Measurements from ENCODE around the gene BROX. TPM values are rescaled to one million over a fixed set of nuclear protein-coding genes. Genes with fewer than 3 reads are reported as not detected.

The BROX gene
- total RNA-seq, 2 donors from 2014 or later = 22.8 to 26.3 TPM

- Histone ChIP-seq H3K27ac (ENCODE audit: low read depth, low read length) (no peak overlapping the region), H3K4me1 (ENCODE audit: control insufficient read depth, insufficient read depth, low read length) (no peaks in the 10 kb centered on the region), H3K9me3 (ENCODE audit: control insufficient read depth, low read length) (no peaks in the 10 kb centered on the region), H3K27me3 (ENCODE audit: control insufficient read depth, insufficient read depth, low read length, poor library complexity, severe bottlenecking) (no peaks in the 10 kb centered on the region), H3K9ac (ENCODE audit: extremely low read depth, low read length, poor library complexity, severe bottlenecking) (no peak overlapping the region), H3K4me3 (ENCODE audit: low read length) (no peak overlapping the region), H3K36me3 (ENCODE audit: control insufficient read depth, insufficient read depth, low read length) (peaks cover 27% of the 10 kb centered on the region)
- H3K4me3 Mint-ChIP-seq = no peak overlapping the region
- 38% methylated on average over 5 of the region's 5 CpGs; no CpG with 5 or more reads in 1 of the 2 experiments for WGBS, 2 experiments (ENCODE audit: insufficient coverage in 1 of 2, insufficient read length in 1 of 2)
- TF ChIP-seq CTCF (conservative IDR thresholded peaks at IDR 0.05) = no peak
- DNase-seq = peak; percentile 86
- H3K27me3 Mint-ChIP-seq (ENCODE audit: insufficient read depth) = no peaks in the 10 kb centered on the region
- H3K27ac Mint-ChIP-seq = peak overlapping the region; percentile 28
- peaks cover 5% of the 10 kb centered on the region for H3K4me1 Mint-ChIP-seq
- H3K36me3 Mint-ChIP-seq (ENCODE audit: low read depth) = peaks cover 19% of the 10 kb centered on the region
- no peaks in the 10 kb centered on the region for H3K9me3 Mint-ChIP-seq
Observed at GRCh38 chr1:222736470-222736869, 24.1 kb downstream of the BROX start.

- Mint-ChIP-seq H3K9me3 (no peaks in the 10 kb centered on the region), H3K36me3 (ENCODE audit: low read depth) (peaks cover 15% of the 10 kb centered on the region), H3K27ac (peak within 1 kb of the TSS; percentile 28), H3K4me3 (no peak within 1 kb of the TSS), H3K27me3 (ENCODE audit: insufficient read depth) (no peaks in the 10 kb centered on the region), H3K4me1 (peaks cover 5% of the 10 kb centered on the region)
- Histone ChIP-seq H3K27ac (ENCODE audit: low read depth, low read length) (no peak within 1 kb of the TSS), H3K9ac (ENCODE audit: extremely low read depth, low read length, poor library complexity, severe bottlenecking) (no peak within 1 kb of the TSS), H3K4me1 (ENCODE audit: control insufficient read depth, insufficient read depth, low read length) (no peaks in the 10 kb centered on the region), H3K27me3 (ENCODE audit: control insufficient read depth, insufficient read depth, low read length, poor library complexity, severe bottlenecking) (no peaks in the 10 kb centered on the region), H3K36me3 (ENCODE audit: control insufficient read depth, insufficient read depth, low read length) (peaks cover 24% of the 10 kb centered on the region), H3K4me3 (ENCODE audit: low read length) (no peak within 1 kb of the TSS), H3K9me3 (ENCODE audit: control insufficient read depth, low read length) (no peaks in the 10 kb centered on the region)
- no peak for DNase-seq
- WGBS, 2 experiments (ENCODE audit: insufficient coverage in 1 of 2, insufficient read length in 1 of 2) = 73% methylated on average over 1 of the region's 1 CpG; no CpG with 5 or more reads in 1 of the 2 experiments
- no peak for TF ChIP-seq CTCF (conservative IDR thresholded peaks at IDR 0.05)
Observed at GRCh38 chr1:222736972-222737371, 24.6 kb downstream of the BROX start, which contains the start of gene FAM177B. Gene FAM177B, plus strand, starts transcription at chr1:222737202. Its CDS starts 9,344 bp downstream, at chr1:222746546.

GRCh38 chr1:222739465-222739864 lies 27.1 kb downstream of the BROX start:
- H3K27ac Mint-ChIP-seq = no peak overlapping the region
- H3K36me3 Mint-ChIP-seq (ENCODE audit: low read depth) = peaks cover 2% of the 10 kb centered on the region

More at GRCh38 chr1:222739465-222739864, 27.1 kb downstream of the BROX start:
- peaks cover 4% of the 10 kb centered on the region for H3K36me3 ChIP-seq (ENCODE audit: control insufficient read depth, insufficient read depth, low read length)
- no peak overlapping the region for H3K4me3 ChIP-seq (ENCODE audit: low read length)
- no peak overlapping the region for H3K9ac ChIP-seq (ENCODE audit: extremely low read depth, low read length, poor library complexity, severe bottlenecking)
- Mint-ChIP-seq H3K4me3 (no peak overlapping the region), H3K9me3 (no peaks in the 10 kb centered on the region), H3K27me3 (ENCODE audit: insufficient read depth) (no peaks in the 10 kb centered on the region), H3K4me1 (peaks cover 5% of the 10 kb centered on the region)
- no peaks in the 10 kb centered on the region for H3K27me3 ChIP-seq (ENCODE audit: control insufficient read depth, insufficient read depth, low read length, poor library complexity, severe bottlenecking)
- no peak for TF ChIP-seq CTCF (conservative IDR thresholded peaks at IDR 0.05)
- no peak overlapping the region for H3K27ac ChIP-seq (ENCODE audit: low read depth, low read length)
- no peak for DNase-seq
- H3K4me1 ChIP-seq (ENCODE audit: control insufficient read depth, insufficient read depth, low read length) = no peaks in the 10 kb centered on the region
- WGBS, 2 experiments (ENCODE audit: insufficient coverage in 1 of 2, insufficient read length in 1 of 2) = 90% methylated on average over 2 of the region's 2 CpGs; no CpG with 5 or more reads in 1 of the 2 experiments
- H3K9me3 ChIP-seq (ENCODE audit: control insufficient read depth, low read length) = no peaks in the 10 kb centered on the region
